Left ventricle myocardium inferior (tissue), 1 donor: ENCODE results near the gene CNOT3. TPM values are rescaled to one million over a fixed set of nuclear protein-coding genes. Genes with fewer than 3 reads are reported as not detected.
A peak's percentile ranks its signal among the peaks of the same experiment; 100 is the strongest.
"Not testable (repeated sequence)": the region's sequence is repeated elsewhere in the genome, so short reads cannot be mapped to it uniquely, and the experiment has no call there.

ENCODE experiments used
- DNase-seq: peaks from one replicate; pipeline ENCODE4 v3.0.0-alpha.2; 2020
- H3K27ac ChIP-seq: fragments of 200-600 bp; replicated peaks from 2 replicates; pipeline ENCODE4 v1.8.0; 2021
- H3K27me3 ChIP-seq: fragments of 200-600 bp; 2 replicates; pipeline ENCODE4 v1.8.0; 2021; ENCODE audit warnings: low read depth
- H3K36me3 ChIP-seq: fragments of 200-600 bp; 2 replicates; pipeline ENCODE4 v1.8.0; 2021
- H3K4me1 ChIP-seq: fragments of 200-600 bp; 2 replicates; pipeline ENCODE4 v1.8.0; 2021
- H3K4me3 ChIP-seq: fragments of 200-600 bp; 2 replicates; pipeline ENCODE4 v1.8.0; 2021; ENCODE audit warnings: mild to moderate bottlenecking, moderate library complexity
- H3K9me3 ChIP-seq: fragments of 200-600 bp; replicated peaks from 2 replicates; pipeline ENCODE4 v1.8.0; 2021
- intact Hi-C: fragments of 100-400 bp; cut with micrococcal nuclease; formaldehyde crosslinking; loops from one replicate; pipeline ENCODE4 v1.11.0; 2022
- long read RNA-seq: library from polyadenylated mRNA; unstranded; transcript quantifications from one replicate; pipeline ENCODE4 v2.0.0, GENCODE V29; 2021
- total RNA-seq: library from RNA; stranded (reverse); fragmentation: NEBNext Ultra II Directional; extraction: Animal tissue kit (Norgen Biotek cat#: 25700); gene quantifications from one replicate; pipeline ENCODE4 v1.2.1, GENCODE V29; 2021
- TF ChIP-seq, protein P1 (sequence below): fragments of 200-600 bp; IDR thresholded peaks from 2 replicates; pipeline ENCODE4 v1.8.0; 2021; ENCODE audit warnings: antibody characterized with exemption, mild to moderate bottlenecking, borderline replicate concordance
- donor health status: DM: no; HTN: yes; CAD: no; lungs with severe emphysema.

CNOT3 gene
- 19.5 TPM for total RNA-seq
- long read RNA-seq, full-length matches to known transcripts: 6 of 15 reads
- long read RNA-seq, partial matches to known transcripts: 5 of 15 reads
- long read RNA-seq, other reads (novel, unspliced or antisense): 4 of 15 reads

- Histone ChIP-seq H3K36me3 (peaks cover 5% of the 10 kb centered on the region), H3K27ac (peak within 1 kb of the TSS; percentile 97), H3K27me3 (no peaks in the 10 kb centered on the region), H3K4me3 (peak within 1 kb of the TSS; percentile 99), H3K9me3 (no peaks in the 10 kb centered on the region), H3K4me1 (peaks cover 57% of the 10 kb centered on the region)
- no peak for DNase-seq
- TF ChIP-seq, protein P1, sequence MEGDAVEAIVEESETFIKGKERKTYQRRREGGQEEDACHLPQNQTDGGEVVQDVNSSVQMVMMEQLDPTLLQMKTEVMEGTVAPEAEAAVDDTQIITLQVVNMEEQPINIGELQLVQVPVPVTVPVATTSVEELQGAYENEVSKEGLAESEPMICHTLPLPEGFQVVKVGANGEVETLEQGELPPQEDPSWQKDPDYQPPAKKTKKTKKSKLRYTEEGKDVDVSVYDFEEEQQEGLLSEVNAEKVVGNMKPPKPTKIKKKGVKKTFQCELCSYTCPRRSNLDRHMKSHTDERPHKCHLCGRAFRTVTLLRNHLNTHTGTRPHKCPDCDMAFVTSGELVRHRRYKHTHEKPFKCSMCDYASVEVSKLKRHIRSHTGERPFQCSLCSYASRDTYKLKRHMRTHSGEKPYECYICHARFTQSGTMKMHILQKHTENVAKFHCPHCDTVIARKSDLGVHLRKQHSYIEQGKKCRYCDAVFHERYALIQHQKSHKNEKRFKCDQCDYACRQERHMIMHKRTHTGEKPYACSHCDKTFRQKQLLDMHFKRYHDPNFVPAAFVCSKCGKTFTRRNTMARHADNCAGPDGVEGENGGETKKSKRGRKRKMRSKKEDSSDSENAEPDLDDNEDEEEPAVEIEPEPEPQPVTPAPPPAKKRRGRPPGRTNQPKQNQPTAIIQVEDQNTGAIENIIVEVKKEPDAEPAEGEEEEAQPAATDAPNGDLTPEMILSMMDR: peak; percentile 15
- intact Hi-C loops: no loop called here
Observed at GRCh38 chr19:54137699-54138488, at the start of gene CNOT3. Gene CNOT3 (plus strand): TSS chr19:54137762. CDS start chr19:54142979, 5,217 bp downstream.

DNA sequence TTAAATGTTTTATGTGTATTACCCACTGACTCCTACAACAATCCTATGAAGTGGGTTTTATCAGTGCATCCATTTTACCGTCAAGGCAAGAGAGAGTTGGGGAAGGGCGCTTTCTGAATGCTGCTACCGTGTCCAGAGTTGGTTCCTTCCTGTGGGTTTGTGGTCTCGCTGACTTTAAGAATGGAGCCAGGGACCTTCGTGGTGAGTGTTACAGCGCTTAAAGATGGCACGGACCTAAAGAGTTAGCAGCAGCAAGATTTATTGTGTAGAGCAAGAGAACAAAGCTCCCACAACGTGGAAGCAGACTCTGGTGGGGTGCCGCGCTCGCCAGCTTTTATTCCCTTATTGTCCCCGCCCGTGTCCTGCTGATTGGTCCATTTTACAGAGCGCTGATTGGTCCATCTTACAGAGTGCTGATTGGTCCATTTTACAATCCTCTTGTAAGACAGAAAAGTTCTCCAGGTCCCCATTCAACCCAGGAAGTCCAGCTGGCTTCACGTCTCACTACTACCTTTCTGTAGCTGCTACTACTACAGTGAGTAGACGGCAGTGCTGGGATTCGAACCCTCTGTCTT, 43.0 kb upstream of the CNOT3 start:
- Histone ChIP-seq H3K36me3 (no peaks in the 10 kb centered on the region), H3K4me3 (no peak overlapping the region), H3K9me3 (no peaks in the 10 kb centered on the region), H3K27ac (no peak overlapping the region), H3K4me1 (peaks cover 6% of the 10 kb centered on the region), H3K27me3 (peaks cover 82% of the 10 kb centered on the region)
- no peak for DNase-seq
- intact Hi-C loops: no loop called here
- TF ChIP-seq, protein P1: no peak

- DNase-seq: no peak
- Histone ChIP-seq H3K27ac (no peak overlapping the region), H3K4me1 (peaks cover 6% of the 10 kb centered on the region), H3K27me3 (peaks cover 75% of the 10 kb centered on the region), H3K4me3 (peak overlapping the region; percentile 50), H3K9me3 (no peaks in the 10 kb centered on the region), H3K36me3 (no peaks in the 10 kb centered on the region)
- intact Hi-C loops: no loop called here
- TF ChIP-seq, protein P1: no peak
Observed at GRCh38 chr19:54095136-54095858, 42.3 kb upstream of the CNOT3 start.

- H3K36me3 ChIP-seq, H3K27ac ChIP-seq, H3K4me1 ChIP-seq, H3K9me3 ChIP-seq, intact Hi-C loops: not testable (repeated sequence)
- peaks cover 70% of the 10 kb centered on the region for H3K27me3 ChIP-seq
- peak; percentile 52 for DNase-seq
- H3K4me3 ChIP-seq: peak overlapping the region; percentile 50
Observed at GRCh38 chr19:54095859-54096616, 41.5 kb upstream of the CNOT3 start.

- intact Hi-C loops: no loop called here
- H3K36me3 ChIP-seq: no peaks in the 10 kb centered on the region
- H3K27me3 ChIP-seq: peaks cover 66% of the 10 kb centered on the region
- TF ChIP-seq, protein P1: no peak
- no peaks in the 10 kb centered on the region for H3K9me3 ChIP-seq
- no peak overlapping the region for H3K27ac ChIP-seq
- peak overlapping the region; percentile 25 for H3K4me3 ChIP-seq
- H3K4me1 ChIP-seq: peaks cover 6% of the 10 kb centered on the region
- DNase-seq: no peak
Observed at GRCh38 chr19:54096617-54097106, 40.9 kb upstream of the CNOT3 start.
